Chondrocyte (in vitro differentiated cells): Measurements from ENCODE around the gene TADA2B. TPM values are rescaled to one million over a fixed set of nuclear protein-coding genes. Genes with fewer than 3 reads are reported as not detected.
A peak's percentile ranks its signal among the peaks of the same experiment; 100 is the strongest.

Experiments
- DNase-seq: peaks from one replicate; pipeline ENCODE4 v3.0.0; 2021; ENCODE audit warnings: mixed read lengths, low spot score
- H3K27ac Mint-ChIP-seq: one replicate; pipeline ENCODE4 v1.8.0; 2021; ENCODE audit warnings: mild to moderate bottlenecking, moderate library complexity, mixed read lengths; ENCODE audit not compliant: unreplicated experiment
- H3K27me3 Mint-ChIP-seq: 2 replicates; pipeline ENCODE4 v1.8.0; 2021; ENCODE audit warnings: low read depth, mixed read lengths
- H3K36me3 Mint-ChIP-seq: 2 replicates; pipeline ENCODE4 v1.8.0; 2021; ENCODE audit warnings: low read depth, mixed read lengths
- H3K4me1 Mint-ChIP-seq: 2 replicates; pipeline ENCODE4 v1.8.0; 2021; ENCODE audit warnings: low read depth, mild to moderate bottlenecking, mixed read lengths
- H3K4me3 Mint-ChIP-seq: one replicate; pipeline ENCODE4 v1.8.0; 2021; ENCODE audit warnings: mild to moderate bottlenecking, moderate library complexity, mixed read lengths; ENCODE audit not compliant: unreplicated experiment
- H3K9me3 Mint-ChIP-seq: 2 replicates; pipeline ENCODE4 v1.8.0; 2021; ENCODE audit warnings: low read depth, mixed read lengths
- CTCF ChIP-seq: fragments of 200-600 bp; sonication (generic); IDR thresholded peaks from 2 replicates; pipeline ENCODE4 v1.5.0; 2021; ENCODE audit warnings: antibody characterized with exemption, mild to moderate bottlenecking, moderate library complexity
- total RNA-seq: library from RNA; stranded (reverse); gene quantifications from 3 replicates; pipeline ENCODE4 v1.2.1, GENCODE V29; 2021

TADA2B gene
- total RNA-seq, 1 donor from 2014 or later, result 18.5 TPM

- peaks cover 25% of the 10 kb centered on the region for H3K4me1 Mint-ChIP-seq
- H3K27me3 Mint-ChIP-seq, result no peaks in the 10 kb centered on the region
- TF ChIP-seq CTCF, result no peak
- peaks cover 13% of the 10 kb centered on the region for H3K36me3 Mint-ChIP-seq
- no peaks in the 10 kb centered on the region for H3K9me3 Mint-ChIP-seq
- H3K27ac Mint-ChIP-seq, result no peak overlapping the region
- DNase-seq, result no peak
- H3K4me3 Mint-ChIP-seq, result no peak overlapping the region
Measured at GRCh38 chr4:7025040-7025602, 18.1 kb upstream of the TADA2B start.

DNA sequence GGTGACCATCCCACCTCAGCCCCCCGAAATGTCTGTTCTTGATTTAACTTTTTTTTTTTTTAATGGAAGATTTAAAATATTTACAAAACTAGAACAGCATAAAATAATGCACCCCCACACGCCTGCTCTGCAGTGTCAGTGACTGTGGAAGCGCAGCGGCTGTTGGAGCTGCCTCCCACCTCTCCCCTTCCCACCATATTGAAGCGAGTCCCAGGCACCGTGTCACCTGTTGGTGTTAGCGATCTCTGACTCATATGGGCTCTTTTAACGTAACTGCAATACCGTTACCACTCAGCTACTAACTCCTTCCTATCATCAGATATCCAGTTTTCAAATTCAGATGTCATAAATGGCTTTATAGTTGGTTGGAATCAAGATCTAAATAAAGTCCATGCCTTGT is 17.1 kb upstream of the TADA2B start:
- no peak for TF ChIP-seq CTCF
- H3K27me3 Mint-ChIP-seq, result no peaks in the 10 kb centered on the region
- peak; percentile 28 for DNase-seq
- H3K9me3 Mint-ChIP-seq, result no peaks in the 10 kb centered on the region
- no peak overlapping the region for H3K27ac Mint-ChIP-seq
- peaks cover 18% of the 10 kb centered on the region for H3K36me3 Mint-ChIP-seq
- peaks cover 19% of the 10 kb centered on the region for H3K4me1 Mint-ChIP-seq
- no peak overlapping the region for H3K4me3 Mint-ChIP-seq

DNA sequence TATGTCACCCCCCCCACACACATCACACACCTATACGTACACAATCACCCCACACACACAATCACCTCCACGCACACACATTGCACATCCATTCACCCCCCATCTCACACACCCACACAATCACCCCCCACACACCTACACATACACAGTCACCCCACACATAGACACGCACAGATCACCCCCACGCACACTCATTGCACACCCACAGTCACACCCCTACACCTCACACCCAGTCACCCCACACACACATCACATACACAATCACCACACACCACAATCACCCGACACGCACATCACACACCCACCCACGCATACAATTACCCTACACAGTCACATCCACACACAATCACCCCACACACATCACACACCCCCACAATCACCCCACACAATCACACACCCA is 15.9 kb upstream of the TADA2B start:
- peaks cover 23% of the 10 kb centered on the region for H3K4me1 Mint-ChIP-seq
- H3K27me3 Mint-ChIP-seq, result no peaks in the 10 kb centered on the region
- peaks cover 18% of the 10 kb centered on the region for H3K36me3 Mint-ChIP-seq
- no peak overlapping the region for H3K27ac Mint-ChIP-seq
- H3K4me3 Mint-ChIP-seq, result no peak overlapping the region
- TF ChIP-seq CTCF, result no peak
- H3K9me3 Mint-ChIP-seq, result no peaks in the 10 kb centered on the region
- peak; percentile 61 for DNase-seq

DNA sequence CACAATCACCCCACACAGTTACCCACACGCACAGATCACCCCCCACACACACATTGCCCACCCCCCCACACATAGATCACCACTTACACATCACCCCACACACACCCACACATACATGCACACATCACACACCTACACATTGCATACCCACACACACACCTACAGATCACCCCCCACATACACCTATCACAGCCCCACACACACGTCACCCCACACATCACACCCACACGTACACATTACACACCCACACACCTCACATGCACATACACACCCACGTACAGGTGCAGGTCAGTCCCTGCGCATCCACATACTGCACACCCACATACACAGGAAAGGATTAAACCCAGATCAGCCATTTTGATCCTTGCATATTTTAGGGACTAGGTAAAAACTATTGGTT is 15.3 kb upstream of the TADA2B start:
- Mint-ChIP-seq H3K4me1 (peaks cover 23% of the 10 kb centered on the region), H3K9me3 (no peaks in the 10 kb centered on the region), H3K36me3 (peaks cover 18% of the 10 kb centered on the region), H3K27ac (no peak overlapping the region), H3K4me3 (no peak overlapping the region), H3K27me3 (no peaks in the 10 kb centered on the region)
- DNase-seq, result peak; percentile 26
- TF ChIP-seq CTCF, result no peak

DNA sequence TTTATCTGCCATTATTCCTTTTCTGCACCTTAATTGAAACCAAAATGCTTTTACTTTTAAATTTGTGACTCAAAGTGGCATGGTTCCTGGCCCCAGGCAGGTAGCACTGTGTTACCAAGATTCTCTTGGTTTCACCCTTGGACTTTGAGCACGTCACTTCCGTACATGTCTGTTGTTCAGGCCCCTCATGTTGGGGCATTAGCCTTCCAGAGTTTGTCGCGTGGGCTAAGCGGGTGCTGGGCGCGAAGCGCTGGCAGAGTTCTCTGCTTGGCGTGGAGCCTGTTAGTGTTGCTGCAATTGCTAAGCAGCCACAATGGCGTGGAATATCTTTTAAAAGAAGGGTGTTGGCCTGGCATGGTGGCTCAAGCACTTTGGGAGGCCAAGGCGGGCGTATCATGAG is 14.0 kb upstream of the TADA2B start:
- Mint-ChIP-seq H3K4me3 (no peak overlapping the region), H3K9me3 (no peaks in the 10 kb centered on the region), H3K27ac (no peak overlapping the region), H3K4me1 (peaks cover 19% of the 10 kb centered on the region), H3K36me3 (peaks cover 18% of the 10 kb centered on the region), H3K27me3 (no peaks in the 10 kb centered on the region)
- DNase-seq, result peak; percentile 47
- no peak for TF ChIP-seq CTCF
